ENCODE measurements around the gene SEMA3F. TPM values are rescaled to one million over a fixed set of nuclear protein-coding genes. Genes with fewer than 3 reads are reported as not detected.

The SEMA3F gene
- total RNA-seq, 4 donors from 2014 or later = 13.2 to 44.2 (median 38.2) TPM

DNA sequence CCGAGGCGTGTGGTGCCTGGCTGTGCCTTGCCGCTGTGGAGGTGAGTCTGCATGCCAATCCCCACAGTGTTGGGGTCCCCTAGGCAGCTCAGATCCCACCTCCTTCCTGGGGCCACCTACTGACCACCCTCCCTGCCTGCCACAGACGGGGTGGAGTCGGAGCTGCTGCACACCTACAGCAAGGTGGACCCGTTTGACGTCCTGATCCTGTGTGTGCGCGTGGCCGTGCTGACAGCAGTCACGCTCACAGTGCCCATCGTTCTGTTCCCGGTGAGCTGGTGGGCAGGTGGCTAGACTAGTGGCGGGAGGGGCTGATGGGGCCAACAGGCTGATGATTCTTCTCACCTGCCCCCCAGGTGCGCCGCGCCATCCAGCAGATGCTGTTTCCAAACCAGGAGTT, 63.3 kb downstream of the SEMA3F start:
- Histone ChIP-seq H3K9me3 (no peaks in the 10 kb centered on the region), H3K27ac (no peak overlapping the region), H3K4me1 (peaks cover 0 to 5% of the 10 kb centered on the region in 2 donors), H3K4me3 (replicated peaks in 1 of 3) (no peak overlapping the region), H3K36me3 (no peaks in the 10 kb centered on the region), H3K27me3 (no peaks in the 10 kb centered on the region)
- TF ChIP-seq, protein P1, sequence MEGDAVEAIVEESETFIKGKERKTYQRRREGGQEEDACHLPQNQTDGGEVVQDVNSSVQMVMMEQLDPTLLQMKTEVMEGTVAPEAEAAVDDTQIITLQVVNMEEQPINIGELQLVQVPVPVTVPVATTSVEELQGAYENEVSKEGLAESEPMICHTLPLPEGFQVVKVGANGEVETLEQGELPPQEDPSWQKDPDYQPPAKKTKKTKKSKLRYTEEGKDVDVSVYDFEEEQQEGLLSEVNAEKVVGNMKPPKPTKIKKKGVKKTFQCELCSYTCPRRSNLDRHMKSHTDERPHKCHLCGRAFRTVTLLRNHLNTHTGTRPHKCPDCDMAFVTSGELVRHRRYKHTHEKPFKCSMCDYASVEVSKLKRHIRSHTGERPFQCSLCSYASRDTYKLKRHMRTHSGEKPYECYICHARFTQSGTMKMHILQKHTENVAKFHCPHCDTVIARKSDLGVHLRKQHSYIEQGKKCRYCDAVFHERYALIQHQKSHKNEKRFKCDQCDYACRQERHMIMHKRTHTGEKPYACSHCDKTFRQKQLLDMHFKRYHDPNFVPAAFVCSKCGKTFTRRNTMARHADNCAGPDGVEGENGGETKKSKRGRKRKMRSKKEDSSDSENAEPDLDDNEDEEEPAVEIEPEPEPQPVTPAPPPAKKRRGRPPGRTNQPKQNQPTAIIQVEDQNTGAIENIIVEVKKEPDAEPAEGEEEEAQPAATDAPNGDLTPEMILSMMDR (IDR thresholded peaks at IDR 0.05) = no peak
- no peak for TF ChIP-seq POLR2A (IDR thresholded peaks at IDR 0.05)
- 77 to 94% methylated on average over 4 to 17 of the region's 17 CpGs for WGBS, 2 donors
- intact Hi-C loops (cut with DNase I) = no loop called here
- no peak for DNase-seq

DNA sequence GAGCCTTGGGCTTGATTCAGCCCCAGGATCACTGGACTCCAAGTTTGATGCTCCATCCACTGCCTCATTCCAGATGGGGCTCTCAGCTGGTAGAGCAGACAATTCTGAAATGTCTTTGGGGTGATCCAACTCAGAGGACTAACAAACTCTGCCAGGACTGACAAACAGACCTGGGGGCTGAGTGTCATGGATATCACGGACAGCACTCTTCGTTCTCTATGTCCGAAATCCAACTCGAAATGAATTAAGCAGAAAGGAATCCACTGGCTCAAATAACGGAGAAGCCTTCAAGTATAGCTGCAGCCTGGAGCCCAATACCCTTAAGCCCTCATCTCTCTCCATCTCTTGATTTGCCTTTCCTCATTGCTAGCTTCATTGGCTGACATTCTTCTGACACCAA, 64.2 kb downstream of the SEMA3F start:
- 87 to 93% methylated on average over 5 of the region's 5 CpGs for WGBS, 2 donors
- no peaks in the 10 kb centered on the region for H3K27me3 ChIP-seq
- no peaks in the 10 kb centered on the region for H3K9me3 ChIP-seq
- DNase-seq = no peak
- no peaks in the 10 kb centered on the region for H3K36me3 ChIP-seq
- intact Hi-C loops (cut with DNase I) = no loop called here
- H3K27ac ChIP-seq = no peak overlapping the region
- H3K4me3 ChIP-seq (replicated peaks in 1 of 3) = no peak overlapping the region
- TF ChIP-seq, protein P1 (IDR thresholded peaks at IDR 0.05) = no peak
- no peak for TF ChIP-seq POLR2A (IDR thresholded peaks at IDR 0.05)
- H3K4me1 ChIP-seq = peaks cover 0 to 5% of the 10 kb centered on the region in 2 donors

DNA sequence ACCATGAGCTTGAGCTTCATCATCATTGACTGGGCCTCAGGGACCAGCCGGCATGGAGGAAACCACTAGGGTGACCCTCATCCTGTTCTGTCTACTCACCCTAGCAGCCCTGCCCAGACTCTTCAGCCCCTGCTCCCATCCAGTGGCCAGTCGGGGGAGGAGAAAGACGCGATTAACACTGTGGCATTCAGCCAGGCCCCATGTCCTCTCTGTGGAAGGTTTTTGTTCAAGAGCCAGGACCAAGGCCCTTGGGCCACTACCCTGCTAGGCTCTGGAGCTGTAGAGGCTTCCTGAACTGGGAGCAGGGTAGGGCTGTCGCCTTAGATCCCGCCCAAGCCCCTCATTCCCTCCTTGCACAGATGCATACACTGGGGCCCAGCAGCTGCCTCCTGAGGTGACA, 65.0 kb downstream of the SEMA3F start:
- peaks cover 0 to 5% of the 10 kb centered on the region in 2 donors for H3K4me1 ChIP-seq
- H3K9me3 ChIP-seq = no peaks in the 10 kb centered on the region
- H3K36me3 ChIP-seq = no peaks in the 10 kb centered on the region
- DNase-seq = no peak
- WGBS, 2 donors = 60 to 71% methylated on average over 2 to 6 of the region's 6 CpGs
- H3K4me3 ChIP-seq (replicated peaks in 1 of 3) = no peak overlapping the region
- no peaks in the 10 kb centered on the region for H3K27me3 ChIP-seq
- no peak for TF ChIP-seq POLR2A (IDR thresholded peaks at IDR 0.05)
- TF ChIP-seq, protein P1 (IDR thresholded peaks at IDR 0.05) = no peak
- intact Hi-C loops (cut with DNase I) = no loop called here
- H3K27ac ChIP-seq = no peak overlapping the region

DNA sequence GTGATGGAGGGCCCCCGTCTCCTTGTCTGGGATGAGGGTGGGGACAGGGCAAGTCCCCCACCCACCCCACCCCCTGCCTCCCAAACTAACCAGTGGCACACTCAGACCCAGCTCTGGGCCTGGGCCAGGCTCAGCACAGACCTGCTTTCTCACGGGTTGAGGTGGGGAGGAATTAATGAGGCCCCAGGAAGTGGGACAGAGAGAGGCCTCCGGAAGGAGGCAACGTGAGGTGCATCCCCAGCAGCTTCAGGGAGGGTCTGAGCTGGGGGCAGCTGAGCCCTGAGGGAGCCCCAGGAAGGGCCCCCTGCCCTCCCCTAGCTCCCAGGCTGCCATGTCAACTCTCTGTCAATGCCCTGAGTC, 65.9 kb downstream of the SEMA3F start:
- H3K27ac ChIP-seq = no peak overlapping the region
- H3K4me1 ChIP-seq = peaks cover under 1 to 5% of the 10 kb centered on the region in 2 donors
- H3K36me3 ChIP-seq = no peaks in the 10 kb centered on the region
- 82% methylated on average over 4 of the region's 4 CpGs for WGBS, 2 donors
- intact Hi-C loops (cut with DNase I) = no loop called here
- TF ChIP-seq, protein P1 (IDR thresholded peaks at IDR 0.05) = no peak
- no peak for TF ChIP-seq POLR2A (IDR thresholded peaks at IDR 0.05)
- no peak for DNase-seq
- H3K27me3 ChIP-seq = no peaks in the 10 kb centered on the region
- H3K4me3 ChIP-seq (replicated peaks in 1 of 3) = no peak overlapping the region
- no peaks in the 10 kb centered on the region for H3K9me3 ChIP-seq

DNA sequence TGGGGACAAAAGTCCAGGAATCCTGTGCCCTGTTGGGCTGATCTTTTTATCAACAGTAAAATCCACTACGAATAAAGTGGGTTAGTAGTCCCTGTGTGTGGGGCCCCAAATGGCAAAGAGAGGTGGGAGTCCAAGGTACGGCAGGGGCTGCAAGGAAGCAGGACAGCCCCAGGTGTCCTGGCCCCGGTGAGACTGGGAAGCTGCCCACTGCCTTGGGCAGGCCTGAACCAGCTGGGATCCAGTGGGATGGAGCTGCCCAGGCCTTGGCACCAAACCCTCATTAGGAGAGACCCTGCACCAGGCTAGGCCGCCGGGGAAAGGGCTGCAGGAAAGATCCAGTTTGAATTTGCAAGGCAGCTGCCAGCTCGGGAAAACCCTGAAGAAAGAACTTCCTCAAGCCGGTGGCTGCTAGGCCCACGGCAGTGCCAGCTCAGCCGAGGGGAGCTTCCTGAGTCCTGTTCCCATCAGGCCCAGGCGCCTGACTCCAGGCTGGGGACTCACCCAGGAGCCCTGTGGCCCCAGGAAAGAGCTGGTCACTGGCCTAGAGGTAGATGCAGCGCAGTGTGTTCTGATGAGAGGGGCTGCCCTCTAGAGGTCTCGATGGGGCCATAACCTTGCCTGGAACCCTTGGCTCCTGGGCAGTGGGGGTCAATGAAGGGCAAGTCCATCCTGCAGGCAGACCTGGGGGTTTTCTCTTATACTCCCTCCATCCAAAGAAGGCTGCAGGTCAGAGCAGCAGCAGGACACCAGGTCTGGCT, 66.5 kb downstream of the SEMA3F start:
- Histone ChIP-seq H3K27ac (no peak overlapping the region), H3K4me3 (replicated peaks in 1 of 3) (no peak overlapping the region), H3K27me3 (no peaks in the 10 kb centered on the region), H3K36me3 (no peaks in the 10 kb centered on the region), H3K9me3 (no peaks in the 10 kb centered on the region), H3K4me1 (peaks cover 5 to 9% of the 10 kb centered on the region in 2 donors)
- TF ChIP-seq, protein P1 (IDR thresholded peaks at IDR 0.05) = no peak
- no peak for TF ChIP-seq POLR2A (IDR thresholded peaks at IDR 0.05)
- intact Hi-C loops (cut with DNase I) = no loop called here
- 76% methylated on average over 6 to 12 of the region's 12 CpGs for WGBS, 2 donors
- no peak for DNase-seq

Measured in thyroid gland (tissue), 4 donors.